Thoracic aorta (tissue), 2 donors: Measurements from ENCODE around the gene ZNF566. TPM values are rescaled to one million over a fixed set of nuclear protein-coding genes. Genes with fewer than 3 reads are reported as not detected.

Source experiments
- ATAC-seq: fragments of 150-250 bp; one replicate; pipeline ENCODE4 v1.8.0; 2017; ENCODE audit warnings: low read depth; ENCODE audit not compliant: insufficient number of reproducible peaks, low FRiP score
- DNase-seq: peaks from one replicate; pipeline ENCODE4 v3.0.0-alpha.2; 2020; ENCODE audit warnings: low spot score
- H3K27ac ChIP-seq, 2 donors: fragments of 200-600 bp; sonication (generic); 1 replicate in 1 of 2; 2 replicates in 1 of 2; pipeline ENCODE4 v1.5.1; 2016; ENCODE audit warnings: mild to moderate bottlenecking in 2 of 2, moderate library complexity in 2 of 2
- H3K27me3 ChIP-seq: fragments of 200-600 bp; sonication (generic); replicated peaks from 2 replicates; pipeline ENCODE4 v1.6.0; 2016; ENCODE audit warnings: mild to moderate bottlenecking; ENCODE audit not compliant: insufficient read depth
- H3K36me3 ChIP-seq: fragments of 200-600 bp; sonication (generic); one replicate; pipeline ENCODE4 v1.5.1; 2016
- H3K4me1 ChIP-seq, 2 donors: fragments of 200-600 bp; sonication (generic); 1 replicate in 1 of 2; 2 replicates in 1 of 2; pipeline versions ENCODE4 v1.5.1 to v1.6.0; 2016; ENCODE audit warnings: low read depth in 2 of 2, mild to moderate bottlenecking in 1 of 2; ENCODE audit not compliant: control insufficient read depth in 1 of 2
- H3K4me3 ChIP-seq: fragments of 200-600 bp; sonication (generic); 2 replicates; pipeline ENCODE4 v1.5.1; 2016; ENCODE audit warnings: mild to moderate bottlenecking
- H3K9me3 ChIP-seq: fragments of 200-600 bp; sonication (generic); 2 replicates; pipeline ENCODE4 v1.5.1; 2016
- CTCF ChIP-seq: fragments of 200-600 bp; sonication (generic); IDR thresholded peaks from one replicate; pipeline ENCODE4 v1.5.1; 2019; ENCODE audit warnings: antibody characterized with exemption
- total RNA-seq, 2 donors: library from RNA; depleted of rRNA; stranded (reverse); fragments of >200 nt; gene quantifications; one replicate each; pipeline versions ENCODE4 v1.1.0 to v1.2.3, GENCODE V29; 2016

ZNF566 gene
- total RNA-seq, 2 donors from 2014 or later: 14.8 to 25.3 TPM

GRCh38 chr19:36420961-36421748 lies 68.2 kb downstream of the ZNF566 start:
- ATAC-seq (peak; percentile 27), DNase-seq (no peak)
- H3K9me3 ChIP-seq: no peaks in the 10 kb centered on the region
- H3K36me3 ChIP-seq: no peaks in the 10 kb centered on the region
- H3K4me1 ChIP-seq: peaks cover 8 to 10% of the 10 kb centered on the region in 2 donors
- peak overlapping the region in 1 of 2 donors; percentile 37 for H3K27ac ChIP-seq
- no peak for TF ChIP-seq CTCF
- H3K4me3 ChIP-seq: peak overlapping the region; percentile 74
- H3K27me3 ChIP-seq: no peaks in the 10 kb centered on the region

- ATAC-seq (peak; percentile 46), DNase-seq (no peak)
- Histone ChIP-seq H3K9me3 (peaks cover 6% of the 10 kb centered on the region), H3K4me1 (peaks cover 8 to 10% of the 10 kb centered on the region in 2 donors), H3K36me3 (peaks cover under 1% of the 10 kb centered on the region), H3K4me3 (peak within 1 kb of the TSS; percentile 80), H3K27me3 (no peaks in the 10 kb centered on the region), H3K27ac (peak within 1 kb of the TSS; percentile 61 to 85)
- no peak for TF ChIP-seq CTCF
Measured at GRCh38 chr19:36418287-36419001, 70.9 kb downstream of the ZNF566 start, which contains the start of gene ZFP82. TSS of gene ZFP82 (minus strand) at chr19:36418644. CDS start at chr19:36409789, 8,855 bp downstream.

- H3K27me3 ChIP-seq: no peaks in the 10 kb centered on the region
- ATAC-seq: no peak
- DNase-seq: no peak
Measured at GRCh38 chr19:36417752-36418286, 71.5 kb downstream of the ZNF566 start.

GRCh38 chr19:36409841-36410240 lies 79.5 kb downstream of the ZNF566 start:
- ATAC-seq (no peak), DNase-seq (no peak)
- Histone ChIP-seq H3K4me3 (no peak overlapping the region), H3K27ac (no peak overlapping the region), H3K9me3 (peaks cover 11% of the 10 kb centered on the region), H3K36me3 (peaks cover 46% of the 10 kb centered on the region), H3K27me3 (no peaks in the 10 kb centered on the region), H3K4me1 (no peaks in the 10 kb centered on the region)
- no peak for TF ChIP-seq CTCF

More at GRCh38 chr19:36417752-36418286, 71.5 kb downstream of the ZNF566 start:
- Histone ChIP-seq H3K9me3 (peaks cover 6% of the 10 kb centered on the region), H3K27ac (peak overlapping the region; percentile 61 to 85), H3K36me3 (peaks cover 5% of the 10 kb centered on the region), H3K4me1 (peaks cover 8 to 10% of the 10 kb centered on the region in 2 donors), H3K4me3 (peak overlapping the region; percentile 80)
- no peak for TF ChIP-seq CTCF

- H3K9me3 ChIP-seq: peaks cover 7% of the 10 kb centered on the region
- no peak overlapping the region for H3K4me3 ChIP-seq
- no peak for DNase-seq
- no peaks in the 10 kb centered on the region for H3K4me1 ChIP-seq
- H3K27me3 ChIP-seq: no peaks in the 10 kb centered on the region
- ATAC-seq: no peak
- TF ChIP-seq CTCF: no peak
- H3K27ac ChIP-seq: no peak overlapping the region
- H3K36me3 ChIP-seq: peaks cover 55% of the 10 kb centered on the region
Measured at GRCh38 chr19:36408101-36408500, 81.3 kb downstream of the ZNF566 start.
